Vagina (tissue), 2 donors: Measurements from ENCODE around the gene TRDMT1. TPM values are rescaled to one million over a fixed set of nuclear protein-coding genes. Genes with fewer than 3 reads are reported as not detected.
A peak's percentile ranks its signal among the peaks of the same experiment; 100 is the strongest.

Experiments used
- DNase-seq, 2 donors: peaks; one replicate each; pipeline ENCODE4 v3.0.0-alpha.2; 2017; ENCODE audit errors: extremely low spot score in 2 of 2
- H3K27ac ChIP-seq: fragments of 200-600 bp; sonication (generic); one replicate; pipeline ENCODE4 v1.5.1; 2019
- H3K27me3 ChIP-seq: fragments of 200-600 bp; sonication (generic); one replicate; pipeline ENCODE4 v1.5.1; 2019
- H3K36me3 ChIP-seq, 2 donors: fragments of 200-600 bp; sonication (generic); one replicate each; pipeline ENCODE4 v1.5.1; 2017 to 2019
- H3K4me1 ChIP-seq: fragments of 200-600 bp; sonication (generic); one replicate; pipeline ENCODE4 v1.5.1; 2019
- H3K4me3 ChIP-seq, 2 donors: fragments of 200-600 bp; sonication (generic); 1 replicate in 1 of 2; 2 replicates in 1 of 2; pipeline ENCODE4 v1.5.1; 2016 to 2019
- H3K9me3 ChIP-seq: fragments of 200-600 bp; sonication (generic); one replicate; pipeline ENCODE4 v1.5.1; 2019
- CTCF ChIP-seq, 3 experiments: fragments of 450-650 bp in 2 of 3; fragments of 200-600 bp in 1 of 3; sonication (generic) in 1 of 3; IDR thresholded peaks; one replicate each; pipeline ENCODE4 v1.5.1; 2017 to 2019; ENCODE audit warnings: antibody characterized with exemption in 3 of 3, mild to moderate bottlenecking in 2 of 3, moderate library complexity in 2 of 3
- POLR2A ChIP-seq, 2 donors: fragments of 450-650 bp; IDR thresholded peaks; one replicate each; pipeline ENCODE4 v1.6.1; 2017; ENCODE audit warnings: antibody characterized with exemption in 2 of 2, mild to moderate bottlenecking in 2 of 2, moderate library complexity in 2 of 2
- POLR2AphosphoS5 ChIP-seq, 2 donors: sonication (generic); formaldehyde crosslinking; IDR thresholded peaks; one replicate each; pipeline ENCODE4 v1.9.0; 2017; ENCODE audit warnings: antibody characterized with exemption in 2 of 2, mild to moderate bottlenecking in 2 of 2, low read depth in 1 of 2; ENCODE audit not compliant: insufficient read depth in 1 of 2
- intact Hi-C: fragments of 100-400 bp; cut with DNase I; formaldehyde crosslinking; loops from one replicate; pipeline ENCODE4 v1.15.1; 2023
- total RNA-seq: library from RNA; depleted of rRNA; stranded (reverse); fragments of >200 nt; gene quantifications from one replicate; pipeline ENCODE4 v1.2.3, GENCODE V29; 2016

TRDMT1 gene
- total RNA-seq, 1 donor from 2014 or later: 6.1 TPM

GRCh38 chr10:17228091-17229015 is 26.9 kb upstream of the TRDMT1 start, which contains the start of gene VIM:
TSS of gene VIM (plus strand) at chr10:17228241. CDS start at chr10:17229423, 1,182 bp downstream.
- Histone ChIP-seq H3K9me3 (no peaks in the 10 kb centered on the region), H3K27me3 (no peaks in the 10 kb centered on the region), H3K4me3 (peak within 1 kb of the TSS; percentile 80 to 95), H3K36me3 (peaks cover 0 to 15% of the 10 kb centered on the region in 2 donors), H3K27ac (peak within 1 kb of the TSS; percentile 99), H3K4me1 (peaks cover 50% of the 10 kb centered on the region)
- peak in 1 of 2 donors; percentile 96 for DNase-seq
- TF ChIP-seq CTCF (IDR thresholded peaks at IDR 0.05) (no peak), POLR2AphosphoS5 (IDR thresholded peaks at IDR 0.05; ENCODE audit: insufficient read depth in 1 of 2, low read depth in 1 of 2) (peak; percentile 33 to 94), POLR2A (IDR thresholded peaks at IDR 0.05) (peak in 1 of 2 donors; percentile 33)
- intact Hi-C loops: loop anchor here (1.0 kb wide), 1 partner anchor 27 kb away; the partner anchor contains the start of gene TRDMT1

GRCh38 chr10:17227367-17228090 is 26.1 kb upstream of the TRDMT1 start:
- intact Hi-C loops: no loop called here
- Histone ChIP-seq H3K4me3 (peak overlapping the region; percentile 80 to 95), H3K27me3 (no peaks in the 10 kb centered on the region), H3K9me3 (no peaks in the 10 kb centered on the region), H3K36me3 (peaks cover 0 to 8% of the 10 kb centered on the region in 2 donors), H3K27ac (peak overlapping the region; percentile 99), H3K4me1 (peaks cover 41% of the 10 kb centered on the region)
- no peak for TF ChIP-seq POLR2AphosphoS5 (IDR thresholded peaks at IDR 0.05; ENCODE audit: insufficient read depth in 1 of 2, low read depth in 1 of 2)
- TF ChIP-seq CTCF (IDR thresholded peaks at IDR 0.05): peak in 1 of 3 experiments; percentile 37
- no peak for TF ChIP-seq POLR2A (IDR thresholded peaks at IDR 0.05)
- DNase-seq: no peak

- H3K36me3 ChIP-seq: peaks cover 0 to 1% of the 10 kb centered on the region in 2 donors
- H3K27me3 ChIP-seq: no peaks in the 10 kb centered on the region
- no peak for DNase-seq
- H3K4me1 ChIP-seq: peaks cover 36% of the 10 kb centered on the region
- H3K9me3 ChIP-seq: no peaks in the 10 kb centered on the region
- intact Hi-C loops: no loop called here
- peak overlapping the region; percentile 80 to 95 for H3K4me3 ChIP-seq
- H3K27ac ChIP-seq: peak overlapping the region; percentile 99
- TF ChIP-seq POLR2A (IDR thresholded peaks at IDR 0.05) (no peak), POLR2AphosphoS5 (IDR thresholded peaks at IDR 0.05; ENCODE audit: insufficient read depth in 1 of 2, low read depth in 1 of 2) (no peak), CTCF (IDR thresholded peaks at IDR 0.05) (no peak)
Measured at GRCh38 chr10:17226891-17227303, 25.4 kb upstream of the TRDMT1 start.

DNA sequence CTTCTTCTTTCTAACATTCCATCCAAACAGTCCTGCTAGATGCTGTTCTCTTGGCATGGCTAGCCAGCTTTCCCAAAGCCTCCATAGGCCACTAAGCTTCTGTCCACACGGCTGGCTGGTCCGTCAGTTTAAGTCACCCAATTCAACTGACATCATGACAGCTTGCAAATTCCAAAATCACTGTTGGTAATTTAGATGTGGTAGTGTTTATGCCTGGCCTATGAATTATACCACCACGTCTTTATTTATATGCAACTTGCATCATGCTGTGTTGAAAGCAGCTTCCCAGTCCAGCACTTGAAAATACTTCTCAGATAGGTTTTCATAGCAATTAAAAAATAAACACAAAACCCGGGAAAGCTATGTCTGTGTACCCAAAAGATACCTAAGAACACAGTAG is 24.3 kb upstream of the TRDMT1 start:
- H3K36me3 ChIP-seq: no peaks in the 10 kb centered on the region
- TF ChIP-seq POLR2AphosphoS5 (IDR thresholded peaks at IDR 0.05; ENCODE audit: insufficient read depth in 1 of 2, low read depth in 1 of 2) (no peak), POLR2A (IDR thresholded peaks at IDR 0.05) (no peak), CTCF (IDR thresholded peaks at IDR 0.05) (no peak)
- no peak overlapping the region for H3K4me3 ChIP-seq
- H3K27ac ChIP-seq: no peak overlapping the region
- intact Hi-C loops: no loop called here
- DNase-seq: no peak
- no peaks in the 10 kb centered on the region for H3K27me3 ChIP-seq
- no peaks in the 10 kb centered on the region for H3K9me3 ChIP-seq
- H3K4me1 ChIP-seq: peaks cover 25% of the 10 kb centered on the region
